HEK293 (cell line): Measurements from ENCODE around the gene MAML3.

ENCODE experiments used
- CTCF ChIA-PET: fragments of 350-600 bp; formaldehyde crosslinking; extraction: SDS; loops from one replicate; lab custom pipeline; 2021; ENCODE audit warnings: antibody characterized with exemption; lab: Yijun Ruan, JAX
- POLR2A ChIA-PET: fragments of 300-600 bp; formaldehyde crosslinking; extraction: SDS; loops from one replicate; lab custom pipeline; 2020; ENCODE audit warnings: antibody characterized with exemption, inconsistent platforms; lab: Yijun Ruan, JAX
- H3K27ac ChIP-seq: fragments of 200-500 bp; sonication (Bioruptor generic); 2 replicates; pipeline ENCODE4 v1.5.1; 2014; ENCODE audit warnings: low read depth, low read length, control low read depth, inconsistent platforms; ENCODE audit errors: extremely low read depth
- H3K36me3 ChIP-seq, 2 experiments: fragments of 200-500 bp in 1 of 2; sonication (Bioruptor generic) in 1 of 2; 1 replicate in 1 of 2; 2 replicates in 1 of 2; pipeline ENCODE4 v1.5.1; 2014 to 2017; ENCODE audit warnings: inconsistent platforms in 2 of 2, low read length in 2 of 2; ENCODE audit not compliant: control insufficient read depth in 2 of 2, insufficient read depth in 1 of 2
- H3K4me1 ChIP-seq: fragments of 200-500 bp; sonication (Bioruptor generic); 2 replicates; pipeline ENCODE4 v1.5.1; 2014; ENCODE audit warnings: mild to moderate bottlenecking, low read length, inconsistent platforms; ENCODE audit not compliant: control insufficient read depth, insufficient read depth
- H3K4me3 ChIP-seq: 2 replicates; pipeline ENCODE4 v1.5.1; 2011; ENCODE audit warnings: low read depth, mild to moderate bottlenecking, control low read depth, low read length, moderate library complexity
- H3K9me3 ChIP-seq: fragments of 200-500 bp; sonication (Bioruptor generic); 2 replicates; pipeline ENCODE4 v1.5.1; 2014; ENCODE audit warnings: low read depth, low read length, inconsistent platforms; ENCODE audit not compliant: control insufficient read depth, insufficient read depth
- MEIS1 ChIP-seq: sonication (generic); formaldehyde crosslinking; IDR thresholded peaks from 2 replicates; pipeline ENCODE4 v1.8.1; 2022; ENCODE audit warnings: missing genetic modification reagents, mild to moderate bottlenecking, borderline replicate concordance
- MZF1 ChIP-seq: fragments of 450-650 bp; formaldehyde crosslinking; IDR thresholded peaks from 2 replicates; pipeline ENCODE4 v1.5.1; 2017; ENCODE audit warnings: missing biosample characterization, missing genetic modification characterization, borderline replicate concordance
- SCRT1 ChIP-seq: fragments of 450-650 bp; formaldehyde crosslinking; IDR thresholded peaks from 2 replicates; pipeline ENCODE4 v1.5.1; 2016; ENCODE audit warnings: missing biosample characterization, missing genetic modification characterization, borderline replicate concordance
- SP7 ChIP-seq: fragments of 450-650 bp; formaldehyde crosslinking; IDR thresholded peaks from 2 replicates; pipeline ENCODE4 v1.5.1; 2016; ENCODE audit warnings: missing biosample characterization, missing genetic modification characterization
- ZBTB20 ChIP-seq: fragments of 450-650 bp; formaldehyde crosslinking; IDR thresholded peaks from 2 replicates; pipeline ENCODE4 v1.5.1; 2016; ENCODE audit warnings: missing biosample characterization, missing genetic modification characterization
- ZEB2 ChIP-seq: fragments of 450-650 bp; formaldehyde crosslinking; IDR thresholded peaks from 2 replicates; pipeline ENCODE4 v1.5.1; 2016; ENCODE audit warnings: missing biosample characterization, missing genetic modification characterization
- ZNF10 ChIP-seq: fragments of 450-650 bp; formaldehyde crosslinking; IDR thresholded peaks from 2 replicates; pipeline ENCODE4 v1.5.1; 2017; ENCODE audit warnings: missing biosample characterization, missing genetic modification characterization
- ZNF121 ChIP-seq: fragments of 450-650 bp; formaldehyde crosslinking; IDR thresholded peaks from 2 replicates; pipeline ENCODE4 v1.5.1; 2016; ENCODE audit warnings: missing biosample characterization, missing genetic modification characterization
- ZNF138 ChIP-seq: fragments of 450-650 bp; formaldehyde crosslinking; IDR thresholded peaks from 2 replicates; pipeline ENCODE4 v1.5.1; 2016; ENCODE audit warnings: missing biosample characterization, missing genetic modification characterization, borderline replicate concordance
- ZNF169 ChIP-seq: fragments of 450-650 bp; formaldehyde crosslinking; IDR thresholded peaks from 2 replicates; pipeline ENCODE4 v1.5.1; 2016; ENCODE audit warnings: missing biosample characterization, missing genetic modification characterization
- ZNF174 ChIP-seq: fragments of 450-650 bp; formaldehyde crosslinking; IDR thresholded peaks from 2 replicates; pipeline ENCODE4 v1.5.0; 2017; ENCODE audit warnings: missing biosample characterization, mild to moderate bottlenecking, missing genetic modification characterization
- ZNF266 ChIP-seq: fragments of 450-650 bp; formaldehyde crosslinking; IDR thresholded peaks from 2 replicates; pipeline ENCODE4 v1.5.1; 2016; ENCODE audit warnings: missing biosample characterization, missing genetic modification characterization, low read depth
- ZNF302 ChIP-seq: fragments of 450-650 bp; formaldehyde crosslinking; IDR thresholded peaks from 2 replicates; pipeline ENCODE4 v1.5.1; 2016; ENCODE audit warnings: missing biosample characterization, missing genetic modification characterization, low read depth
- ZNF768 ChIP-seq: fragments of 450-650 bp; formaldehyde crosslinking; IDR thresholded peaks from 2 replicates; pipeline ENCODE4 v1.5.1; 2018; ENCODE audit warnings: missing biosample characterization, mild to moderate bottlenecking, missing genetic modification characterization
- ZNF776 ChIP-seq: fragments of 450-650 bp; formaldehyde crosslinking; IDR thresholded peaks from 2 replicates; pipeline ENCODE4 v1.5.0; 2017; ENCODE audit warnings: missing biosample characterization, missing genetic modification characterization, borderline replicate concordance
- ZNF777 ChIP-seq: fragments of 450-650 bp; formaldehyde crosslinking; IDR thresholded peaks from 2 replicates; pipeline ENCODE4 v1.5.1; 2017; ENCODE audit warnings: missing biosample characterization, missing genetic modification characterization, borderline replicate concordance
- ZSCAN23 ChIP-seq: fragments of 450-650 bp; formaldehyde crosslinking; IDR thresholded peaks from 2 replicates; pipeline ENCODE4 v1.5.1; 2016; ENCODE audit warnings: missing biosample characterization, missing genetic modification characterization
- TF ChIP-seq, protein P1 (sequence below): fragments of 450-650 bp; formaldehyde crosslinking; IDR thresholded peaks from 2 replicates; pipeline ENCODE4 v1.5.1; 2016; ENCODE audit warnings: missing biosample characterization, missing genetic modification characterization
- TF ChIP-seq, protein P2 (sequence below): fragments of 450-650 bp; formaldehyde crosslinking; optimal IDR thresholded peaks from 2 replicates; pipeline ENCODE3; 2016; ENCODE audit warnings: missing biosample characterization, mild to moderate bottlenecking, missing genetic modification characterization
- TF ChIP-seq, protein P3 (sequence below): fragments of 450-650 bp; formaldehyde crosslinking; IDR thresholded peaks from 2 replicates; pipeline ENCODE4 v1.5.1; 2017; ENCODE audit warnings: missing biosample characterization, missing genetic modification characterization
- TF ChIP-seq, protein P4 (sequence below): fragments of 450-650 bp; formaldehyde crosslinking; IDR thresholded peaks from 2 replicates; pipeline ENCODE4 v1.5.1; 2016; ENCODE audit warnings: missing biosample characterization, missing genetic modification characterization
- TF ChIP-seq, protein P5 (sequence below): fragments of 450-650 bp; formaldehyde crosslinking; IDR thresholded peaks from 2 replicates; pipeline ENCODE4 v1.5.1; 2016; ENCODE audit warnings: missing biosample characterization, missing genetic modification characterization

MAML3 gene

DNA sequence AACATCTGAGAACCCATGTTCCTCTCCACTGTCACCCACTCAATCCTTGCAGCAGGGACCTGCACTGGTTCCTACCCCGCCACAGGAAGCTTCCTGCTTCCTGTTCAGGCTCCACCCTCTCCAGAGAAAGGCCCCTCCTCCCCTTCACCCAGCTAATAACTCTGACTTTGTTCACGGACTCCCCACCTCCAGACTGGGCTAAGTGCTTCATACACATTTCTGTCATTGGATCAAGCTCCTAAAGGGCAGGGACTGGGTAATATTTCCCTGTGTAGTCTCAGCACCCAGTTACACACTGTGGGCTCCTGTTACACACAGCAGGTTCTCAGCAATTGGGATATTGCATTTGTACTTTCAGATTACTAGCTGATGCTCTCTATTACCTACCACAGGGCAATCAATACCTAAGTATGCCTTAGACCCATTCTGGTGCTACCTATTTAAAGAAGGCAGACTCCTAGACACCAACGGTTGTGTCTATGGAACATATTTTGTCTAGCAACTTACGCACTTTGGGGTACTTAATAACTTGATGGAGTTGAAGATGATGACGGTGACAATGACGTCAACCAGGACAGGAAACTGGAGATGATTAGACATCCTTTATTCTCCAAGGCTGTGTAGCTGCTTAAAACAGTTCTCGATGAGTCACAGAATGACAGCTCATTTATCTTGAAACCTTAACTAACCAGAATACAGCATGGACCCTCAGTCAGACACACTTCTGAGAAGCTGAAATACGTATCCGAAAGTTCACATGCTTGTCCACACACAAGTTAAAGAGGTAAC lies 58.1 kb downstream of the MAML3 start (continued):
- peak; percentile 36; the same call in 1 of the 2 replicates for TF ChIP-seq ZNF10 (tag by site-specific recombination)
- TF ChIP-seq MZF1 (tag by site-specific recombination), result no peak
- peak; percentile 79 for TF ChIP-seq ZEB2 (tag by site-specific recombination)
- TF ChIP-seq ZSCAN23 (tag by site-specific recombination), result peak; percentile 38; the same call in 1 of the 2 replicates
- TF ChIP-seq ZNF174 (tag by site-specific recombination), result no peak
- TF ChIP-seq, protein P1, sequence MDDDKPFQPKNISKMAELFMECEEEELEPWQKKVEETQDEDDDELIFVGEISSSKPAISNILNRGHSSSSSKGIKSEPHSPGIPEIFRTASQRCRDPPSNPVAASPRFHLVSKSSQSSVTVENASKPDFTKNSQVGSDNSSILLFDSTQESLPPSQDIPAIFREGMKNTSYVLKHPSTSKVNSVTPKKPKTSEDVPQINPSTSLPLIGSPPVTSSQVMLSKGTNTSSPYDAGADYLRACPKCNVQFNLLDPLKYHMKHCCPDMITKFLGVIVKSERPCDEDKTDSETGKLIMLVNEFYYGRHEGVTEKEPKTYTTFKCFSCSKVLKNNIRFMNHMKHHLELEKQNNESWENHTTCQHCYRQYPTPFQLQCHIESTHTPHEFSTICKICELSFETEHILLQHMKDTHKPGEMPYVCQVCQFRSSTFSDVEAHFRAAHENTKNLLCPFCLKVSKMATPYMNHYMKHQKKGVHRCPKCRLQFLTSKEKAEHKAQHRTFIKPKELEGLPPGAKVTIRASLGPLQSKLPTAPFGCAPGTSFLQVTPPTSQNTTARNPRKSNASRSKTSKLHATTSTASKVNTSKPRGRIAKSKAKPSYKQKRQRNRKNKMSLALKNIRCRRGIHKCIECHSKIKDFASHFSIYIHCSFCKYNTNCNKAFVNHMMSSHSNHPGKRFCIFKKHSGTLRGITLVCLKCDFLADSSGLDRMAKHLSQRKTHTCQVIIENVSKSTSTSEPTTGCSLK (tag by site-specific recombination), result no peak
- peak; percentile 63 for TF ChIP-seq ZBTB20
- no peak for TF ChIP-seq ZNF777 (tag by site-specific recombination)

DNA sequence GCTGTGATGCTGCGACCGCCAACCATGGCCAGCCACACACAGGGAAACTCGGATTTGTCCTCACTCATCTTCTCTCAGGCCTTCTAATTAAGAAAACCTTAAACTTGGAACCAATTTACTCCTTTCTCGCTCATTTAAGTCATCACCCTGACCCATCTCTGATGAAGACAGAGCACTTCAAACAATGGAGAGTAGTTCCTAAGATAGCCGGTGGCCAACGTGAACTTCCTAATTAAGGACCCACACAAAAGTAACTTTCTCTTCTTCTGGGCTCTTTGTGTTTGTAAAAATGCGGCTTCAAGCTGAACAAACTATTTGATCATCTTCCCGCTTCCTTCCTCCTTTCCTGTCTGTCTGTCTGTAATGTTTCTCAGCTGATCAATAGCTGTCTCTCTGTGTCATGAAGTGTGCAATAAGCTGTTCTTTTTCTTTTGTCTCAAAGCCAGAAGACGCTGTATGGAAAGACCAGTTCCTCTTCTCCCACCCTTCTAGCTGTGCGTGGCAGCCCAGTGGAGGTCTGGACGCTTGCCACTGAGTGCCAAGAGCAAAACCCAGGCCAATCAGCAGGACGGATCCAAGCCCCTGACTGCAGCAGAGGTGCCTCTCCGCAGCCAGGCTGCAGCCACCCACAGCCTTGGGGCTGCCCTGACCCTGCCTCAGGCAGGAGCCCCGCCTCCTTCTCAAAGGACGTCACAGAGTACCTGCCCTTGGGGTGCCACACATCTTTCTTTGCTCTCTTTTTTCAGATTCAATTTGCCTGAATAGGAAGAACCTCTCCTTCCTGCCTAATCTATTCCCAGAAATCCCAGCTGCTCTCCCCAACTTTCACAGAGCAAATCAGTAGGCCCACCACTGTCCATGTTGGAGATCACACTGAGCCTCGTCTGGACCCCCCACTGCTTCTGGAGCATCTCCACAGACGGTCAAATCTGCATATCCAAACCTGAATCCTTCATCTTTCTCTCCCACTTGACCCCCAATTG lies 59.3 kb downstream of the MAML3 start:
- POLR2A ChIA-PET, result no interaction called here
- no peaks in the 10 kb centered on the region for H3K36me3 ChIP-seq
- no peaks in the 10 kb centered on the region for H3K9me3 ChIP-seq
- CTCF ChIA-PET, result interaction anchor here (1.2 kb wide), 2 partner anchors 42 to 159 kb away, joined by 3 to 4 read pairs; no protein-coding TSS in a partner anchor
- H3K27ac ChIP-seq, result no peak overlapping the region
- H3K4me1 ChIP-seq, result peaks cover 7% of the 10 kb centered on the region
- no peak overlapping the region for H3K4me3 ChIP-seq
- TF ChIP-seq, protein P2, sequence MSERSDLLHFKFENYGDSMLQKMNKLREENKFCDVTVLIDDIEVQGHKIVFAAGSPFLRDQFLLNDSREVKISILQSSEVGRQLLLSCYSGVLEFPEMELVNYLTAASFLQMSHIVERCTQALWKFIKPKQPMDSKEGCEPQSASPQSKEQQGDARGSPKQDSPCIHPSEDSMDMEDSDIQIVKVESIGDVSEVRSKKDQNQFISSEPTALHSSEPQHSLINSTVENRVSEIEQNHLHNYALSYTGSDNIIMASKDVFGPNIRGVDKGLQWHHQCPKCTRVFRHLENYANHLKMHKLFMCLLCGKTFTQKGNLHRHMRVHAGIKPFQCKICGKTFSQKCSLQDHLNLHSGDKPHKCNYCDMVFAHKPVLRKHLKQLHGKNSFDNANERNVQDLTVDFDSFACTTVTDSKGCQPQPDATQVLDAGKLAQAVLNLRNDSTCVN (tag by site-specific recombination), result no peak
- no peak for TF ChIP-seq ZNF302 (tag by site-specific recombination)
- TF ChIP-seq, protein P3, sequence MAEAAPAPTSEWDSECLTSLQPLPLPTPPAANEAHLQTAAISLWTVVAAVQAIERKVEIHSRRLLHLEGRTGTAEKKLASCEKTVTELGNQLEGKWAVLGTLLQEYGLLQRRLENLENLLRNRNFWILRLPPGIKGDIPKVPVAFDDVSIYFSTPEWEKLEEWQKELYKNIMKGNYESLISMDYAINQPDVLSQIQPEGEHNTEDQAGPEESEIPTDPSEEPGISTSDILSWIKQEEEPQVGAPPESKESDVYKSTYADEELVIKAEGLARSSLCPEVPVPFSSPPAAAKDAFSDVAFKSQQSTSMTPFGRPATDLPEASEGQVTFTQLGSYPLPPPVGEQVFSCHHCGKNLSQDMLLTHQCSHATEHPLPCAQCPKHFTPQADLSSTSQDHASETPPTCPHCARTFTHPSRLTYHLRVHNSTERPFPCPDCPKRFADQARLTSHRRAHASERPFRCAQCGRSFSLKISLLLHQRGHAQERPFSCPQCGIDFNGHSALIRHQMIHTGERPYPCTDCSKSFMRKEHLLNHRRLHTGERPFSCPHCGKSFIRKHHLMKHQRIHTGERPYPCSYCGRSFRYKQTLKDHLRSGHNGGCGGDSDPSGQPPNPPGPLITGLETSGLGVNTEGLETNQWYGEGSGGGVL (tag by site-specific recombination), result no peak
- no peak for TF ChIP-seq ZNF768 (tag by site-specific recombination)
- TF ChIP-seq SP7 (tag by site-specific recombination), result no peak
- TF ChIP-seq ZNF121 (tag by site-specific recombination), result no peak
- TF ChIP-seq, protein P4, sequence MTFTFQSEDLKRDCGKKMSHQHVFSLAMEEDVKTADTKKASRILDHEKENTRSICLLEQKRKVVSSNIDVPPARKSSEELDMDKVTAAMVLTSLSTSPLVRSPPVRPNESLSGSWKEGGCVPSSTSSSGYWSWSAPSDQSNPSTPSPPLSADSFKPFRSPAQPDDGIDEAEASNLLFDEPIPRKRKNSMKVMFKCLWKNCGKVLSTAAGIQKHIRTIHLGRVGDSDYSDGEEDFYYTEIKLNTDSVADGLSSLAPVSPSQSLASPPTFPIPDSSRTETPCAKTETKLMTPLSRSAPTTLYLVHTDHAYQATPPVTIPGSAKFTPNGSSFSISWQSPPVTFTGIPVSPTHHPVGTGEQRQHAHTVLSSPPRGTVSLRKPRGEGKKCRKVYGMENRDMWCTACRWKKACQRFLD, result no peak
- TF ChIP-seq ZNF169 (tag by site-specific recombination), result no peak
- TF ChIP-seq ZNF138 (tag by site-specific recombination), result no peak
- no peak for TF ChIP-seq ZNF776 (tag by site-specific recombination)
- no peak for TF ChIP-seq MEIS1 (CRISPR knock-in tag)
- TF ChIP-seq, protein P5, sequence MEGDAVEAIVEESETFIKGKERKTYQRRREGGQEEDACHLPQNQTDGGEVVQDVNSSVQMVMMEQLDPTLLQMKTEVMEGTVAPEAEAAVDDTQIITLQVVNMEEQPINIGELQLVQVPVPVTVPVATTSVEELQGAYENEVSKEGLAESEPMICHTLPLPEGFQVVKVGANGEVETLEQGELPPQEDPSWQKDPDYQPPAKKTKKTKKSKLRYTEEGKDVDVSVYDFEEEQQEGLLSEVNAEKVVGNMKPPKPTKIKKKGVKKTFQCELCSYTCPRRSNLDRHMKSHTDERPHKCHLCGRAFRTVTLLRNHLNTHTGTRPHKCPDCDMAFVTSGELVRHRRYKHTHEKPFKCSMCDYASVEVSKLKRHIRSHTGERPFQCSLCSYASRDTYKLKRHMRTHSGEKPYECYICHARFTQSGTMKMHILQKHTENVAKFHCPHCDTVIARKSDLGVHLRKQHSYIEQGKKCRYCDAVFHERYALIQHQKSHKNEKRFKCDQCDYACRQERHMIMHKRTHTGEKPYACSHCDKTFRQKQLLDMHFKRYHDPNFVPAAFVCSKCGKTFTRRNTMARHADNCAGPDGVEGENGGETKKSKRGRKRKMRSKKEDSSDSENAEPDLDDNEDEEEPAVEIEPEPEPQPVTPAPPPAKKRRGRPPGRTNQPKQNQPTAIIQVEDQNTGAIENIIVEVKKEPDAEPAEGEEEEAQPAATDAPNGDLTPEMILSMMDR (tag by site-specific recombination), result no peak
- no peak for TF ChIP-seq SCRT1 (tag by site-specific recombination)
- no peak for TF ChIP-seq ZNF266 (tag by site-specific recombination)
